GM19193 (cell line): ENCODE data around the gene UBASH3B.

Source experiments
- POLR2A ChIP-seq: IDR thresholded peaks from 4 replicates; pipeline ENCODE4 v1.6.1; 2011; ENCODE audit not compliant: insufficient read depth, insufficient read length; ENCODE audit errors: extremely low read depth

Gene UBASH3B

DNA sequence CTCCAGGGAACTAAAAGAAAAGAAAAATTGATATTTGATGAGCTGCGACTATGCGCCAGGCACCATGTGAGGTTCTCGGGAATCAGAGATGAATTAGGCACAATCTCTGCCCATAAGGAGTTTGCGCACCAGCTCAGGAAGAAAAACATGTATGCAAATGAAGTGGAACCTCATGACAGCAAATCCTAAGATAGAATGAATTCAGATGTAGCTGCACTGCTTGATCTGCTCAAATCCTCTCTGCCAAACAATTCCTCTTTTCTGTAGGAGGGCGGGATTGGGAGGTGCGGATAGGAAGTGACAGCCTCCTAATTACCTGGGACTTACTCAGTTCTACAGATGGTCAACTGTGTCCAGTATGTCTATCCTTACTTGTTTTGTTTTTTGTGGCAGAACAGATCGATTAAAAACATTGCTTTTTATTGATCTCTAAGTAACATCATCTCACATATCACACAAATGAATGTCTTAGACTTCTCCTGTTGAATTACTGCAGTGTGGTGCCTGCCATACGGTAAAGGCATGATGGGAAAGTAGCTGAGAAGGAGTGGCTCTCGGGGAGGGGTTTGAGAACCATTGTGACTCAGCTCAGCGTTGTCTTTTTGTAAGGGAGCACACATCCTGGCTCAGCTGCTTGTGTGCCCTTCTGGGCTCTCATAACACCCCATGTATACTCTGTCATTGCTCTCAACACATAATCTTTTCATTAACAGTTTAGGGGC is 196.7 kb downstream of the UBASH3B start:
- no peak for TF ChIP-seq POLR2A

DNA sequence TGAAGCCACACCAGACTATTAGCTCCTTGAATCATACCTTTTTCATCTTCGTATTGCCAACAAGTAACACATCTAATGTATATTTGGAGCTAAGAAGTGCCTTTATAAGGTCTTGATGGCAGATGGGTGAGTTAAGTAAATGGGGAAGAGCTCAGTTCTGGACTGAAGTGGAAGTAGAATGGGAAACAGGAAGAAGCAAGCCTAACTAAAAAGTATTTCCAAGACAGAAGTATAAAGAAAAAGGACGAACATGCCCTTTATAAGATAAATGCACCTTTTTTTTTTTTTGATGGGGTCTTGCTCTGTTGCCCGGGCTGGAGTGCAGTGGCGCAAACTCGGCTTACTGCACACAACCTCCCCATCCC is 197.3 kb downstream of the UBASH3B start:
- TF ChIP-seq POLR2A, result no peak

DNA sequence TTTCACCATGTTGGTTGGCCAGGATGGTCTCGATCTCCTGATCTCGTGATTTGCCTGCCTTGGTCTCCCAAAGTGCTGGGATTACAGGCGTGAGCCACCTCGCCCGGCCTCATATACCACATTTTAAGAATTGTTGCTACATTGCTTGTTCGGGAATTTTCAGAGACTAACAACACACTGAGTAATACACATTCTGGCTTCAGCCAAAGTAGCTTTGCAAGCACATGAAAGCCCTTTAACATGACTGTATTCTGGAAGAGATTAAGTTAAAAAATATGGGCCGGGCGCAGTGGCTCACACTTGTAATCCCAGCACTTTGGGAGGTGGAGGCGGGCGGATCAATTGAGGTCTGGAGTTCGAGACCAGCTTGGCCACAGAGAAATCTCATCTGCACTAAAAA is 197.7 kb downstream of the UBASH3B start:
- TF ChIP-seq POLR2A, result no peak

DNA sequence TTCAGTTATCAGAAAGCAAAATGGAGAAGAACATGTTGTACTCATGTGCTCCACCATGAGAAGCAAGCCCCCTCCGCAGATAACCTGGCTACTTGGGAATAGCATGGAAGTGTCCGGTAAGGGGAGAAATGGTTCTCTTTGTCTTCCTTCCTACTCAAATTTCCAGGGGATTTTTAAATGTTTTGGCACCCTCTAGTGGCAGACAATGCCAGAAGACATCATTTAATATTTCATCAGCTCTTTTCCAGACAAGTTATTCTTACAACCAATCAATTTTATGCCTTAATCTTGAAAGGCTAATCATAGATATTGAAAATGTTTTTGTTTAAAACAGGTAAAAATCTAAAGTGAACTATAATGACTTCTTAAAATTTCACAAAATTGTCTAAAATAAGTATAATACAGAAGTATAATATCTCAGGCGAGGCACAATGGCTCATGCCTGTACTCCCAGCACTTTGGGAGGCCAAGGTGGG is 198.5 kb downstream of the UBASH3B start:
- no peak for TF ChIP-seq POLR2A

DNA sequence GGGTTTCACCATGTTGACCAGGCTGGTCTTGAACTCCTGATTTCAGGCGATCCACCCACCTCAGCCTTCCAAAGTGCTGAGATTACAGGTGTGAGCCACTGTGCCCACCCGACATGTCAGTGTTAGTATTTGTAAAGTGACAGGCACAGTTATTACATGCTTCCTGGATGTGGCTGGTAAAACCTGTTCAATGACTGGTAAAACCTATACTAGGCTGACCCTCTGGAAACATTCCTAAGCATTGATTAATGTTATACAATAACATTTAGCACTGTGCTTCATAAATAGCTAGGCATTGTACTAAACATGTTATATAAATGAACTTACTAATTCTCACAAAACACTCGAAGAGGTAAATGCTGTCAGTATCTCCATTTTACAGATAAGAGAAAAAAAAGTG is 206.1 kb downstream of the UBASH3B start:
- no peak for TF ChIP-seq POLR2A

DNA sequence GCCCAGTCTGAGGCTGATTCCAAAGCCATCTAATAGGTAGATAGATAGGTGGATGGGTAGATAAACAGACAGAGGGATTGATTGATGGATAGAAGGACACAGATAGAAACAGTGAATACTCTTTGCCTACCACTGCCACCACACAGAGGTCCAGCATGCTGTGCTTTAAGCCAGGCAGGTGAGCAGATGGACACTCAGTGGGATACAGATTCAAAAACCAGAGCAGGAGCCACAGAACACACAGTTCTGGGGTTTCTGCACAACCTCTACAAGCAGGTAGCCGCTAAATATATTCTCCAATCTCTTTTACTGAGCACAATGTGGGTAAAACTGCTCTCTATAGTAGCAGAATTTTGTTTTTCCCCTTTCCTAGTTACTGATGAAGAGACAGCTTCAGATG is 206.6 kb downstream of the UBASH3B start:
- no peak for TF ChIP-seq POLR2A

DNA sequence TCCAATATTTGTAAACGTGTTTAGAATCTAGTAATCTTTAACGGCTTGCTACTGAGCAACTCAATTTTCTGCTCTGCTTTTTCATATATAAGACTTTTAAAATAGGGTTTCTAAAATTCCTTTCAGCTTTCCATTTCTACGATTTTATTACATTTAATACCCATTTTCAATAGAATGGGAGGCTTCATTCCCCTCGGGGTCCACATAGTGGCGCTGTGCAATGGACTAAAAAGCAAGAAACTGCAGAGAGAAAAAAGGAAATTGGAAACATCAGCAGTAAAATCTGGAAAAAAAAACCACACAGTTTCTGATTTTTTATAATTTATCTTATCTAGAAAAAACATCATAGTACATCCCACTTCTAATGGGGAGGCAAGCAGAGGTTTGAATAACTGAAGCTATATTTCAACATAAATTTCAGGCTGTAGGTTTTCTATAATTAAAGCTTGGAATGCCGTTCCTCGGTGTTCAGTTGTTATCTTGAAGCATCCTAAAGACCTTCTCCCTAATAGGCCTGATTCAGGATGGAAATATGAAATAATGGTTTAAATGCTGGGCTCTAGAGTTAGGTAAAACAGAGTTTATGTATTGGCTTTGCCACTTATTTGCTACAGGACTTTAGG is 208.3 kb downstream of the UBASH3B start:
- TF ChIP-seq POLR2A, result no peak
